RWPE2 (cell line): ENCODE results near the gene UTP15.

Source experiments
- ATAC-seq: fragments of 200-7000 bp; cut with Tn5 transposase; 3 replicates; pipeline ENCODE4 v1.9.1; 2021; ENCODE audit warnings: low read depth
- DNase-seq: peaks from one replicate; pipeline ENCODE4 v3.0.0-alpha.2; 2020; ENCODE audit warnings: low spot score
- H3K27ac ChIP-seq: fragments of 450-650 bp; 2 replicates; pipeline ENCODE4 v1.5.1; 2017; ENCODE audit warnings: mild to moderate bottlenecking; ENCODE audit not compliant: poor library complexity, severe bottlenecking
- H3K27me3 ChIP-seq: fragments of 250-450 bp; sonication (Bioruptor Pico); 2 replicates; pipeline ENCODE4 v1.5.1; 2021; ENCODE audit warnings: mild to moderate bottlenecking, moderate library complexity; ENCODE audit not compliant: insufficient read depth, poor library complexity, severe bottlenecking
- H3K36me3 ChIP-seq: fragments of 250-450 bp; sonication (Bioruptor Pico); 2 replicates; pipeline ENCODE4 v1.5.1; 2020; ENCODE audit warnings: low read depth, mild to moderate bottlenecking, moderate library complexity
- H3K4me1 ChIP-seq: fragments of 250-450 bp; sonication (Bioruptor Pico); 2 replicates; pipeline ENCODE4 v1.5.1; 2021; ENCODE audit warnings: mild to moderate bottlenecking, moderate library complexity; ENCODE audit not compliant: insufficient read depth, poor library complexity, severe bottlenecking
- H3K4me3 ChIP-seq: fragments of 250-450 bp; sonication (Bioruptor Pico); 2 replicates; pipeline ENCODE4 v1.5.1; 2021; ENCODE audit warnings: mild to moderate bottlenecking, moderate library complexity; ENCODE audit not compliant: severe bottlenecking
- H3K9me3 ChIP-seq: fragments of 250-450 bp; sonication (Bioruptor Pico); 2 replicates; pipeline ENCODE4 v1.5.1; 2021; ENCODE audit warnings: mild to moderate bottlenecking, moderate library complexity; ENCODE audit not compliant: severe bottlenecking
- TF ChIP-seq, protein P1 (sequence below): fragments of 450-650 bp; IDR thresholded peaks from one replicate; pipeline ENCODE4 v1.5.1; 2017; ENCODE audit warnings: mild to moderate bottlenecking, moderate library complexity; ENCODE audit not compliant: poor library complexity, severe bottlenecking

The UTP15 gene

GRCh38 chr5:73619606-73620333 lies 54.2 kb downstream of the UTP15 start:
- peaks cover 8% of the 10 kb centered on the region for H3K4me1 ChIP-seq
- TF ChIP-seq, protein P1, sequence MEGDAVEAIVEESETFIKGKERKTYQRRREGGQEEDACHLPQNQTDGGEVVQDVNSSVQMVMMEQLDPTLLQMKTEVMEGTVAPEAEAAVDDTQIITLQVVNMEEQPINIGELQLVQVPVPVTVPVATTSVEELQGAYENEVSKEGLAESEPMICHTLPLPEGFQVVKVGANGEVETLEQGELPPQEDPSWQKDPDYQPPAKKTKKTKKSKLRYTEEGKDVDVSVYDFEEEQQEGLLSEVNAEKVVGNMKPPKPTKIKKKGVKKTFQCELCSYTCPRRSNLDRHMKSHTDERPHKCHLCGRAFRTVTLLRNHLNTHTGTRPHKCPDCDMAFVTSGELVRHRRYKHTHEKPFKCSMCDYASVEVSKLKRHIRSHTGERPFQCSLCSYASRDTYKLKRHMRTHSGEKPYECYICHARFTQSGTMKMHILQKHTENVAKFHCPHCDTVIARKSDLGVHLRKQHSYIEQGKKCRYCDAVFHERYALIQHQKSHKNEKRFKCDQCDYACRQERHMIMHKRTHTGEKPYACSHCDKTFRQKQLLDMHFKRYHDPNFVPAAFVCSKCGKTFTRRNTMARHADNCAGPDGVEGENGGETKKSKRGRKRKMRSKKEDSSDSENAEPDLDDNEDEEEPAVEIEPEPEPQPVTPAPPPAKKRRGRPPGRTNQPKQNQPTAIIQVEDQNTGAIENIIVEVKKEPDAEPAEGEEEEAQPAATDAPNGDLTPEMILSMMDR = no peak
- DNase-seq = no peak
- no peaks in the 10 kb centered on the region for H3K9me3 ChIP-seq
- H3K27ac ChIP-seq = no peak overlapping the region
- no peak for ATAC-seq
- H3K27me3 ChIP-seq = no peaks in the 10 kb centered on the region
- no peak overlapping the region for H3K4me3 ChIP-seq
- H3K36me3 ChIP-seq = no peaks in the 10 kb centered on the region

GRCh38 chr5:73620334-73620687 lies 54.8 kb downstream of the UTP15 start:
- Histone ChIP-seq H3K4me1 (peaks cover 6% of the 10 kb centered on the region), H3K27me3 (no peaks in the 10 kb centered on the region), H3K27ac (no peak overlapping the region), H3K4me3 (no peak overlapping the region), H3K9me3 (no peaks in the 10 kb centered on the region), H3K36me3 (no peaks in the 10 kb centered on the region)
- no peak for ATAC-seq
- no peak for DNase-seq
- TF ChIP-seq, protein P1 = no peak

DNA sequence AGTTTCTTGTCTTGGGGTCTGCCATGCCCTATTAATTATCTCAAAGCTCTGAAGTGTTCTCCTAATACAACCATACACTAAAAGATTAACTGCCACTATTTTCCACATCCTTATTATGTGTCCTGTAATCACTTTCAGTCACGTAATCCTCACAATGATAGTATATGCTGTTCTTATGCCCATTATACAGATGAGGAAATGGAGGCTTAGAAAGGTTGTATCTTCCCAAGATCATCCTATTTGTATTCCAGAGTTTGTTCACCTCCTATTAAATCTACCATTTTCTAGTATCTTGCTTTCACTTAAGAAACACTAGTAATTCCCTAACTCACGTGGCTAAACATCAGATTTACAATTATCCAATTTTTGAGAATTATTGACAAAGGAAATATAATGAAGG lies 57.5 kb downstream of the UTP15 start:
- H3K4me1 ChIP-seq = peaks cover 6% of the 10 kb centered on the region

DNA sequence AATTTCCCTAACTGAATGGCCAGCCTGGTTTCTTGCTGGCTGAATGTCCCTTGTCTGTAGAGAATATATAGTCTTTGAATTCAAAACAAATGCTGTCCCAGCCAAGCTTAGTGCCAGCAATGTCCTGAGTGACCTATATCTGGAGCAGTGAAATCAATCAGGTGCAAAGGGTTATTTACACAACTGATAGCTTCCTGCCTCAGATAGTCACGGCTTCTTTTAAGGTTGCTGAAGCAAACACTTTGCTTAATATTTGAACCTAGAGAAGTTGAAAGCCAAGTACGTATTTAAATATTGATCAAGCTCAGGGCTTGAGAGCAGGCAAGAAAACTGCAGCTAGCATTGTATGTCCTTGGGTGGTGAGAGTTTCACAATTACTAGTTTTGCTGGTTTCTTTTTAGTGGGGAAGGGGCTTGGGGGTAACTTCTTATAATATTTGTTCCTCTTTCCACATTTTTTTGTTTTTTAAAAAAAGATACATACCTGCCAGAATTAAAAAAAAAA lies 58.4 kb downstream of the UTP15 start:
- H3K36me3 ChIP-seq = no peaks in the 10 kb centered on the region; the same call in 1 of the 2 replicates
- H3K27me3 ChIP-seq = no peaks in the 10 kb centered on the region
- ATAC-seq (no peak), DNase-seq (no peak)
- H3K4me3 ChIP-seq = no peak overlapping the region
- H3K4me1 ChIP-seq = peaks cover 15% of the 10 kb centered on the region
- no peaks in the 10 kb centered on the region for H3K9me3 ChIP-seq
- TF ChIP-seq, protein P1 = no peak
- H3K27ac ChIP-seq = no peak overlapping the region

More for the DNA sequence above, 57.5 kb downstream of the UTP15 start:
- H3K27ac ChIP-seq = no peak overlapping the region
- no peaks in the 10 kb centered on the region; the same call in 1 of the 2 replicates for H3K36me3 ChIP-seq
- no peak overlapping the region for H3K4me3 ChIP-seq
- TF ChIP-seq, protein P1 = no peak
- no peak for ATAC-seq
- no peaks in the 10 kb centered on the region for H3K27me3 ChIP-seq
- no peak for DNase-seq
- H3K9me3 ChIP-seq = no peaks in the 10 kb centered on the region

DNA sequence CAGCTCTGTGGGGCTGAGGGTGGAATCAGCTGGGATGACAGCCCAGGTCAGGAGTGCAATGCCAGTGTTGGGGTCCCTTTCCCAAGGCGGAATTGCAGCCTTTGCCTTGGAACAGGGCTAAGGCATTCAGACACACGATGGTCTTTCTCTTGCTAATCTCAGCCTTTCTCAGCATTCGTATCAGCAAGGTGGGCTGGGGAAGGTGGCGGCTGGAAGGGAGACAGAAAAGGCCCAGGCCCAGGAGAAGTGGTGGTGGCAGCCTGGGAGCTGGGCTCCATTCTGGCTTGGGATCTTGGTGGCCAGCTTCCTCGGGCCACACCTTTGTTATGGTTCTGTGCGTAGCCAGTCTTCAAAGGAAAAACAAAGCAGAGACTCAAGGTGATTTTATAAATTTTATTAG lies 59.3 kb downstream of the UTP15 start:
- DNase-seq (no peak), ATAC-seq (no peak)
- Histone ChIP-seq H3K9me3 (no peaks in the 10 kb centered on the region), H3K4me3 (no peak overlapping the region), H3K36me3 (no peaks in the 10 kb centered on the region; the same call in 1 of the 2 replicates), H3K4me1 (peaks cover 21% of the 10 kb centered on the region), H3K27me3 (no peaks in the 10 kb centered on the region), H3K27ac (peak overlapping the region; percentile 77)
- TF ChIP-seq, protein P1 = no peak
